Measurements from ENCODE around the gene TSC1.

DNA sequence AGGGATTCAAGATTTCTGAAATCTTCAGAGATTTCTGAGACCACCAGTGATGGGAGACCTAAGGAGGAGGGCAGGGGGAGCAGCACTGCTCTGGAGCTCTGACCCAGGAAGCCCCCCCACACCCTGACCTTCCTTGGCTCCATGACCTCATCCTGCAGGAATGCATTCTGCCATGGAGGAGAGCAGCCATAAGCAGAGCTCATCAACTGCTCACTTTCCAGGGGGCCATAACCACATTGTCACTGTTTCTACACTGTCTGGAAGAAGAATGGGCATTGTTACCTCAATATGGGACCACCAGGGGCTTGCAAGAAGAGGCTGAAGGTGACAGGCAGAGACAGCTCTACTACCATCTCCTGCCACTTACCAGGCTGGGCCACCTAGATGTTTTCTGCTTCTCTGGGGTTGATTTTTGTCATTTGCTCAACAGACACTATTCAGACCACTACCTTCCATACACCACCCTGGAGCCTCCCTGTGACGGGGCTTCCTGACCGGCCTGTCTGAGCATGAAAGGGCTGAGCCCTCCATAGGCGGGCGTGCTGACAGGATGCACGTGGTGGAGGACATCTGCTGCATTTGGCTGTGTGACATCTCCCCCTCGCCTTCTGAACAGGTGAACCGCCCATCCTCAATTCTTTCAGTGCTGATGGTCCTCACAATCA, 2.3 kb upstream of the TSC1 start:
- TF ChIP-seq, protein P1, sequence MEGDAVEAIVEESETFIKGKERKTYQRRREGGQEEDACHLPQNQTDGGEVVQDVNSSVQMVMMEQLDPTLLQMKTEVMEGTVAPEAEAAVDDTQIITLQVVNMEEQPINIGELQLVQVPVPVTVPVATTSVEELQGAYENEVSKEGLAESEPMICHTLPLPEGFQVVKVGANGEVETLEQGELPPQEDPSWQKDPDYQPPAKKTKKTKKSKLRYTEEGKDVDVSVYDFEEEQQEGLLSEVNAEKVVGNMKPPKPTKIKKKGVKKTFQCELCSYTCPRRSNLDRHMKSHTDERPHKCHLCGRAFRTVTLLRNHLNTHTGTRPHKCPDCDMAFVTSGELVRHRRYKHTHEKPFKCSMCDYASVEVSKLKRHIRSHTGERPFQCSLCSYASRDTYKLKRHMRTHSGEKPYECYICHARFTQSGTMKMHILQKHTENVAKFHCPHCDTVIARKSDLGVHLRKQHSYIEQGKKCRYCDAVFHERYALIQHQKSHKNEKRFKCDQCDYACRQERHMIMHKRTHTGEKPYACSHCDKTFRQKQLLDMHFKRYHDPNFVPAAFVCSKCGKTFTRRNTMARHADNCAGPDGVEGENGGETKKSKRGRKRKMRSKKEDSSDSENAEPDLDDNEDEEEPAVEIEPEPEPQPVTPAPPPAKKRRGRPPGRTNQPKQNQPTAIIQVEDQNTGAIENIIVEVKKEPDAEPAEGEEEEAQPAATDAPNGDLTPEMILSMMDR (IDR thresholded peaks at IDR 0.05): no peak
- no peak for TF ChIP-seq POLR2A (IDR thresholded peaks at IDR 0.05)
- TF ChIP-seq EP300 (IDR thresholded peaks at IDR 0.05): no peak
